ENCODE data around the gene ABCA4. TPM values are rescaled to one million over a fixed set of nuclear protein-coding genes. Genes with fewer than 3 reads are reported as not detected.

ABCA4 gene
- total RNA-seq, 1 experiment from 2014 or later, result 0.09 TPM

DNA sequence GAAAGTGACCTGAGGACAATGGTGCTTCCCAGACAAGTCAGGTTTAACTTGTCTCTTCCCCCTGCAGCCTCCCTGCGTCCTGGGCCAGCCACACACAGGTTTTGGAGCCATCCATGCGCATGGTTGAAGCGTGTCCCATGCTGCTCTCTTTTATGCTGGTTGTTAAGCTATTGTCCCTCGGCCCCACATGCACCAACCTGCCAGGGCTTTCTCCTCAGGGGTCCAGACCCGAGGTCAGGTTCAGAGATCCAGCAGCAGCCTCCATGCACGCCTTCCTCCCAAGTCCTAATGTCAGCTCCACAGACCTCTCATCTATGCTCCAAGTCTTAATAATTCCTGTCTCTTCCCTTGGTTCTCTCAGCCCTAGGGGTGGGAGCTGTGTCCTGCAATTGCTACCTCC, 1.6 kb downstream of the ABCA4 start (continued):
- TF ChIP-seq, protein P1, sequence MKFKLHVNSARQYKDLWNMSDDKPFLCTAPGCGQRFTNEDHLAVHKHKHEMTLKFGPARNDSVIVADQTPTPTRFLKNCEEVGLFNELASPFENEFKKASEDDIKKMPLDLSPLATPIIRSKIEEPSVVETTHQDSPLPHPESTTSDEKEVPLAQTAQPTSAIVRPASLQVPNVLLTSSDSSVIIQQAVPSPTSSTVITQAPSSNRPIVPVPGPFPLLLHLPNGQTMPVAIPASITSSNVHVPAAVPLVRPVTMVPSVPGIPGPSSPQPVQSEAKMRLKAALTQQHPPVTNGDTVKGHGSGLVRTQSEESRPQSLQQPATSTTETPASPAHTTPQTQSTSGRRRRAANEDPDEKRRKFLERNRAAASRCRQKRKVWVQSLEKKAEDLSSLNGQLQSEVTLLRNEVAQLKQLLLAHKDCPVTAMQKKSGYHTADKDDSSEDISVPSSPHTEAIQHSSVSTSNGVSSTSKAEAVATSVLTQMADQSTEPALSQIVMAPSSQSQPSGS (CRISPR knock-in tag; IDR thresholded peaks at IDR 0.05; ENCODE audit: borderline replicate concordance, low read depth), result no peak
- TF ChIP-seq KAT7 (CRISPR knock-in tag; IDR thresholded peaks at IDR 0.05; ENCODE audit: borderline replicate concordance) (no peak), NFATC4 (CRISPR knock-in tag; IDR thresholded peaks at IDR 0.05) (no peak), ELF4 (CRISPR knock-in tag; IDR thresholded peaks at IDR 0.05; ENCODE audit: low read depth) (no peak), EMX1 (CRISPR knock-in tag; IDR thresholded peaks at IDR 0.05) (no peak), ZBTB21 (CRISPR knock-in tag; IDR thresholded peaks at IDR 0.05; ENCODE audit: borderline replicate concordance) (no peak)
- TF ChIP-seq, protein P2, sequence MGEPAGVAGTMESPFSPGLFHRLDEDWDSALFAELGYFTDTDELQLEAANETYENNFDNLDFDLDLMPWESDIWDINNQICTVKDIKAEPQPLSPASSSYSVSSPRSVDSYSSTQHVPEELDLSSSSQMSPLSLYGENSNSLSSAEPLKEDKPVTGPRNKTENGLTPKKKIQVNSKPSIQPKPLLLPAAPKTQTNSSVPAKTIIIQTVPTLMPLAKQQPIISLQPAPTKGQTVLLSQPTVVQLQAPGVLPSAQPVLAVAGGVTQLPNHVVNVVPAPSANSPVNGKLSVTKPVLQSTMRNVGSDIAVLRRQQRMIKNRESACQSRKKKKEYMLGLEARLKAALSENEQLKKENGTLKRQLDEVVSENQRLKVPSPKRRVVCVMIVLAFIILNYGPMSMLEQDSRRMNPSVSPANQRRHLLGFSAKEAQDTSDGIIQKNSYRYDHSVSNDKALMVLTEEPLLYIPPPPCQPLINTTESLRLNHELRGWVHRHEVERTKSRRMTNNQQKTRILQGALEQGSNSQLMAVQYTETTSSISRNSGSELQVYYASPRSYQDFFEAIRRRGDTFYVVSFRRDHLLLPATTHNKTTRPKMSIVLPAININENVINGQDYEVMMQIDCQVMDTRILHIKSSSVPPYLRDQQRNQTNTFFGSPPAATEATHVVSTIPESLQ (CRISPR knock-in tag; IDR thresholded peaks at IDR 0.05), result no peak
- TF ChIP-seq, protein P3, sequence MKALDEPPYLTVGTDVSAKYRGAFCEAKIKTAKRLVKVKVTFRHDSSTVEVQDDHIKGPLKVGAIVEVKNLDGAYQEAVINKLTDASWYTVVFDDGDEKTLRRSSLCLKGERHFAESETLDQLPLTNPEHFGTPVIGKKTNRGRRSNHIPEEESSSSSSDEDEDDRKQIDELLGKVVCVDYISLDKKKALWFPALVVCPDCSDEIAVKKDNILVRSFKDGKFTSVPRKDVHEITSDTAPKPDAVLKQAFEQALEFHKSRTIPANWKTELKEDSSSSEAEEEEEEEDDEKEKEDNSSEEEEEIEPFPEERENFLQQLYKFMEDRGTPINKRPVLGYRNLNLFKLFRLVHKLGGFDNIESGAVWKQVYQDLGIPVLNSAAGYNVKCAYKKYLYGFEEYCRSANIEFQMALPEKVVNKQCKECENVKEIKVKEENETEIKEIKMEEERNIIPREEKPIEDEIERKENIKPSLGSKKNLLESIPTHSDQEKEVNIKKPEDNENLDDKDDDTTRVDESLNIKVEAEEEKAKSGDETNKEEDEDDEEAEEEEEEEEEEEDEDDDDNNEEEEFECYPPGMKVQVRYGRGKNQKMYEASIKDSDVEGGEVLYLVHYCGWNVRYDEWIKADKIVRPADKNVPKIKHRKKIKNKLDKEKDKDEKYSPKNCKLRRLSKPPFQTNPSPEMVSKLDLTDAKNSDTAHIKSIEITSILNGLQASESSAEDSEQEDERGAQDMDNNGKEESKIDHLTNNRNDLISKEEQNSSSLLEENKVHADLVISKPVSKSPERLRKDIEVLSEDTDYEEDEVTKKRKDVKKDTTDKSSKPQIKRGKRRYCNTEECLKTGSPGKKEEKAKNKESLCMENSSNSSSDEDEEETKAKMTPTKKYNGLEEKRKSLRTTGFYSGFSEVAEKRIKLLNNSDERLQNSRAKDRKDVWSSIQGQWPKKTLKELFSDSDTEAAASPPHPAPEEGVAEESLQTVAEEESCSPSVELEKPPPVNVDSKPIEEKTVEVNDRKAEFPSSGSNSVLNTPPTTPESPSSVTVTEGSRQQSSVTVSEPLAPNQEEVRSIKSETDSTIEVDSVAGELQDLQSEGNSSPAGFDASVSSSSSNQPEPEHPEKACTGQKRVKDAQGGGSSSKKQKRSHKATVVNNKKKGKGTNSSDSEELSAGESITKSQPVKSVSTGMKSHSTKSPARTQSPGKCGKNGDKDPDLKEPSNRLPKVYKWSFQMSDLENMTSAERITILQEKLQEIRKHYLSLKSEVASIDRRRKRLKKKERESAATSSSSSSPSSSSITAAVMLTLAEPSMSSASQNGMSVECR (CRISPR knock-in tag; IDR thresholded peaks at IDR 0.05; ENCODE audit: borderline replicate concordance), result no peak
- TF ChIP-seq, protein P4, sequence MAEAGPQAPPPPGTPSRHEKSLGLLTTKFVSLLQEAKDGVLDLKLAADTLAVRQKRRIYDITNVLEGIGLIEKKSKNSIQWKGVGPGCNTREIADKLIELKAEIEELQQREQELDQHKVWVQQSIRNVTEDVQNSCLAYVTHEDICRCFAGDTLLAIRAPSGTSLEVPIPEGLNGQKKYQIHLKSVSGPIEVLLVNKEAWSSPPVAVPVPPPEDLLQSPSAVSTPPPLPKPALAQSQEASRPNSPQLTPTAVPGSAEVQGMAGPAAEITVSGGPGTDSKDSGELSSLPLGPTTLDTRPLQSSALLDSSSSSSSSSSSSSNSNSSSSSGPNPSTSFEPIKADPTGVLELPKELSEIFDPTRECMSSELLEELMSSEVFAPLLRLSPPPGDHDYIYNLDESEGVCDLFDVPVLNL (CRISPR knock-in tag; IDR thresholded peaks at IDR 0.05; ENCODE audit: borderline replicate concordance, low read depth), result no peak

DNA sequence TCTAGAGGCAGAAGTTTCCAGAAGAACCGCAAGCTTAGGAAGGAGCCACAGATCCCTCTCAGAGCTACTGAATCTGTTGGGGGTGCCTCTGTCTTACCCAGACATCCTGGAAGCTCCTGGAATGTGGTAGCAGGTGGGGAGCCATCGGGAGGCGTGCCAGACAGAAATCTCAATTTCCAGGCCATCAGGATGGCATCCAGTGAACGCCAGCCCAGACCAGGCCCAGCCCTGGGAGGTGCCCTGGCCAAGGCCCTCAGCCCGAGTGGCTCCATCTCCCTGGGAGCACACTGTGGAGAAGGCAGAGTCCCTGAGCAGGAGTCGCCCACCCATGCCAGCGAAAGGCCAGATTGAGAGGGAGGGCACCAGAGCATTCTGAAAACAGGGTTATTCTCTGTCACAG, 2.5 kb downstream of the ABCA4 start:
- no peak for DNase-seq (ENCODE audit: low spot score)
- ChIA-PET POLR2A (no interaction called here), CTCF (interaction anchor here (0.7 to 1.4 kb wide), 2 partner anchors 24 to 119 kb away, joined by 3 to 5 read pairs; partner anchors contain the start of gene ARHGAP29)
- Mint-ChIP-seq H3K4me3 (no peak overlapping the region), H3K9me3 (no peaks in the 10 kb centered on the region), H3K27ac (no peak overlapping the region), H3K27me3 (ENCODE audit: low read depth) (peaks cover 46% of the 10 kb centered on the region), H3K36me3 (no peaks in the 10 kb centered on the region), H3K4me1 (peaks cover 75% of the 10 kb centered on the region)
- TF ChIP-seq ZNF219 (CRISPR knock-in tag; IDR thresholded peaks at IDR 0.05; ENCODE audit: borderline replicate concordance) (no peak), TCF7 (CRISPR knock-in tag; IDR thresholded peaks at IDR 0.05; ENCODE audit: low read depth) (no peak), ZNF671 (CRISPR knock-in tag; IDR thresholded peaks at IDR 0.05) (no peak)
- TF ChIP-seq, protein P5, sequence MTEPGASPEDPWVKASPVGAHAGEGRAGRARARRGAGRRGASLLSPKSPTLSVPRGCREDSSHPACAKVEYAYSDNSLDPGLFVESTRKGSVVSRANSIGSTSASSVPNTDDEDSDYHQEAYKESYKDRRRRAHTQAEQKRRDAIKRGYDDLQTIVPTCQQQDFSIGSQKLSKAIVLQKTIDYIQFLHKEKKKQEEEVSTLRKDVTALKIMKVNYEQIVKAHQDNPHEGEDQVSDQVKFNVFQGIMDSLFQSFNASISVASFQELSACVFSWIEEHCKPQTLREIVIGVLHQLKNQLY (CRISPR knock-in tag; IDR thresholded peaks at IDR 0.05), result no peak
- no peak for ATAC-seq

DNA sequence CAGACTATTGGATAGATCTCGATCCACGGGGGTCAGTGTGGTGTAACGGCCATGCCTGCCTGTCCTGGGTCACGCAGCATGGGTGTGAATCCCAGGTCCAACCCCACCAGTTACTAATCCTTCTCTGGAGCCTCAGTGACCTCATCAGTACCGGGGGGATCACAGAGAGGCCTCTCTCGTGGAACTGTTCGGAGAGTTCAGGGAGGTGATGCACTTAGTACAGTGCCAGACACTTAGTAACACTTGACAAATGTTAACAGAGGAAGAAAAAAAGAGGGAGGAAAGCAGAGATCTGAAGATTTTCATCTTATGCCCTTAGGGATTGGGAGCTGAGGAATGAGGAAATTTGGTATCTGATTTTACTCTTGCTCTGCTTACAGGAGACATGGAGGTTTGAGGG, 2.9 kb downstream of the ABCA4 start:
- Mint-ChIP-seq H3K4me3 (no peak overlapping the region), H3K27ac (no peak overlapping the region), H3K36me3 (no peaks in the 10 kb centered on the region), H3K27me3 (ENCODE audit: low read depth) (peaks cover 46% of the 10 kb centered on the region), H3K4me1 (peaks cover 80% of the 10 kb centered on the region), H3K9me3 (no peaks in the 10 kb centered on the region)
- no peak for TF ChIP-seq CREB1 (CRISPR knock-in tag; IDR thresholded peaks at IDR 0.05)
- TF ChIP-seq, protein P6, sequence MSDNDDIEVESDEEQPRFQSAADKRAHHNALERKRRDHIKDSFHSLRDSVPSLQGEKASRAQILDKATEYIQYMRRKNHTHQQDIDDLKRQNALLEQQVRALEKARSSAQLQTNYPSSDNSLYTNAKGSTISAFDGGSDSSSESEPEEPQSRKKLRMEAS (CRISPR knock-in tag; IDR thresholded peaks at IDR 0.05), result no peak
- TF ChIP-seq ZNF121 (CRISPR knock-in tag; IDR thresholded peaks at IDR 0.05), result no peak
- TF ChIP-seq, protein P7, sequence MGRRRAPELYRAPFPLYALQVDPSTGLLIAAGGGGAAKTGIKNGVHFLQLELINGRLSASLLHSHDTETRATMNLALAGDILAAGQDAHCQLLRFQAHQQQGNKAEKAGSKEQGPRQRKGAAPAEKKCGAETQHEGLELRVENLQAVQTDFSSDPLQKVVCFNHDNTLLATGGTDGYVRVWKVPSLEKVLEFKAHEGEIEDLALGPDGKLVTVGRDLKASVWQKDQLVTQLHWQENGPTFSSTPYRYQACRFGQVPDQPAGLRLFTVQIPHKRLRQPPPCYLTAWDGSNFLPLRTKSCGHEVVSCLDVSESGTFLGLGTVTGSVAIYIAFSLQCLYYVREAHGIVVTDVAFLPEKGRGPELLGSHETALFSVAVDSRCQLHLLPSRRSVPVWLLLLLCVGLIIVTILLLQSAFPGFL (CRISPR knock-in tag; IDR thresholded peaks at IDR 0.05; ENCODE audit: borderline replicate concordance), result no peak
- TF ChIP-seq ZNF396 (CRISPR knock-in tag; IDR thresholded peaks at IDR 0.05; ENCODE audit: borderline replicate concordance), result no peak
- no peak for TF ChIP-seq JAZF1 (CRISPR knock-in tag; IDR thresholded peaks at IDR 0.05)
- TF ChIP-seq SMAD3 (CRISPR knock-in tag; IDR thresholded peaks at IDR 0.05; ENCODE audit: borderline replicate concordance), result no peak
- no peak for TF ChIP-seq MYBL2 (CRISPR knock-in tag; IDR thresholded peaks at IDR 0.05)
- CTCF ChIA-PET, result interaction anchor here (0.7 to 1.4 kb wide), 2 partner anchors 24 to 119 kb away, joined by 3 to 5 read pairs; partner anchors contain the start of gene ARHGAP29
- POLR2A ChIA-PET, result no interaction called here
- no peak for DNase-seq (ENCODE audit: low spot score)
- no peak for ATAC-seq

Data from WTC11 (cell line).